VCaP (cell line): ENCODE data around the gene WFIKKN2.

Source experiments
- H3K27ac ChIP-seq: fragments of 450-650 bp; 2 replicates; pipeline ENCODE4 v1.5.1; 2017
- CTCF ChIP-seq: fragments of 450-650 bp; conservative IDR thresholded peaks from 2 replicates; pipeline ENCODE4 v1.5.1; 2017; ENCODE audit warnings: mild to moderate bottlenecking, moderate library complexity

Gene WFIKKN2

GRCh38 chr17:50830994-50831393 is 4.4 kb upstream of the WFIKKN2 start:
- no peak for TF ChIP-seq CTCF
- no peak overlapping the region for H3K27ac ChIP-seq

- TF ChIP-seq CTCF: no peak
- no peak overlapping the region for H3K27ac ChIP-seq
Observed at GRCh38 chr17:50831471-50831928, 3.9 kb upstream of the WFIKKN2 start.

GRCh38 chr17:50832267-50832863 is 3.0 kb upstream of the WFIKKN2 start:
- no peak overlapping the region for H3K27ac ChIP-seq
- TF ChIP-seq CTCF: no peak

- TF ChIP-seq CTCF: no peak
- no peak overlapping the region for H3K27ac ChIP-seq
Observed at GRCh38 chr17:50832864-50833381, 2.5 kb upstream of the WFIKKN2 start.

GRCh38 chr17:50833510-50834428 is 1.6 kb upstream of the WFIKKN2 start:
- TF ChIP-seq CTCF: no peak
- no peak overlapping the region for H3K27ac ChIP-seq

- no peak for TF ChIP-seq CTCF
- no peak overlapping the region for H3K27ac ChIP-seq
Observed at GRCh38 chr17:50834429-50835300, 721 bp upstream of the WFIKKN2 start.

GRCh38 chr17:50836826-50837225 is 1.4 kb downstream of the WFIKKN2 start:
- no peak for TF ChIP-seq CTCF
- H3K27ac ChIP-seq: no peak overlapping the region
